MM.1S (cell line): Measurements from ENCODE around the gene H19.

Experiments
- DNase-seq: peaks from one replicate; pipeline ENCODE4 v3.0.0-alpha.2; 2015
- H2AFZ ChIP-seq: fragments of 300-600 bp; sonication (generic); 2 replicates; pipeline ENCODE4 v1.6.0; 2016; ENCODE audit warnings: antibody characterized with exemption, low read length
- H3F3A ChIP-seq: fragments of 300-600 bp; sonication (generic); 2 replicates; pipeline ENCODE4 v1.6.1; 2016; ENCODE audit warnings: mild to moderate bottlenecking, antibody characterized with exemption, low read length, moderate library complexity, mixed read lengths; ENCODE audit not compliant: insufficient read depth
- H3K27ac ChIP-seq: fragments of 300-600 bp; sonication (generic); 2 replicates; pipeline ENCODE4 v1.5.1; 2016; ENCODE audit warnings: mild to moderate bottlenecking, low read length
- H3K27me3 ChIP-seq: fragments of 300-600 bp; sonication (generic); replicated peaks from 2 replicates; pipeline ENCODE4 v1.6.0; 2016; ENCODE audit warnings: low read length; ENCODE audit not compliant: insufficient read depth
- H3K36me3 ChIP-seq: fragments of 300-600 bp; sonication (generic); replicated peaks from 2 replicates; pipeline ENCODE4 v1.6.1; 2016; ENCODE audit warnings: mild to moderate bottlenecking, low read length, mixed read lengths; ENCODE audit not compliant: insufficient read depth
- H3K4me1 ChIP-seq: fragments of 300-600 bp; sonication (generic); 2 replicates; pipeline ENCODE4 v1.6.1; 2016; ENCODE audit warnings: low read length, mixed read lengths
- H3K4me2 ChIP-seq: fragments of 300-600 bp; sonication (generic); 2 replicates; pipeline ENCODE4 v1.6.0; 2016; ENCODE audit warnings: low read depth, low read length
- H3K4me3 ChIP-seq: fragments of 300-600 bp; sonication (generic); 2 replicates; pipeline ENCODE4 v1.5.1; 2016; ENCODE audit warnings: low read length, mixed read lengths
- H3K79me2 ChIP-seq: fragments of 300-600 bp; sonication (generic); 2 replicates; pipeline ENCODE4 v1.6.1; 2016; ENCODE audit warnings: mixed run types, low read length, mixed read lengths
- H3K9ac ChIP-seq: fragments of 300-600 bp; sonication (generic); 2 replicates; pipeline ENCODE4 v1.6.1; 2016; ENCODE audit warnings: low read length, mixed read lengths
- H3K9me2 ChIP-seq: fragments of 300-600 bp; sonication (generic); replicated peaks from 2 replicates; pipeline ENCODE4 v1.6.1; 2016; ENCODE audit warnings: mild to moderate bottlenecking, low read length, mixed read lengths; ENCODE audit not compliant: insufficient read depth
- H3K9me3 ChIP-seq: fragments of 300-600 bp; sonication (generic); replicated peaks from 2 replicates; pipeline ENCODE4 v1.6.1; 2016; ENCODE audit warnings: mild to moderate bottlenecking, low read length, mixed read lengths; ENCODE audit not compliant: insufficient read depth
- H4K20me1 ChIP-seq: fragments of 300-600 bp; sonication (generic); 2 replicates; pipeline ENCODE4 v1.6.1; 2016; ENCODE audit warnings: mild to moderate bottlenecking, low read length, moderate library complexity, mixed read lengths; ENCODE audit not compliant: insufficient read depth
- EZH2 ChIP-seq: fragments of 300-600 bp; sonication (generic); optimal IDR thresholded peaks from 2 replicates; pipeline ENCODE3; 2017; ENCODE audit warnings: low read depth, mild to moderate bottlenecking, antibody characterized with exemption, low read length, mixed read lengths
- EZH2phosphoT487 ChIP-seq: fragments of 300-600 bp; sonication (generic); IDR thresholded peaks from 2 replicates; pipeline ENCODE4 v1.6.1; 2018; ENCODE audit warnings: antibody characterized with exemption, low read length
- TF ChIP-seq, protein P1 (sequence below): fragments of 300-600 bp; sonication (generic); IDR thresholded peaks from 2 replicates; pipeline ENCODE4 v1.5.1; 2016; ENCODE audit warnings: antibody characterized with exemption, low read length, mixed read lengths

Gene H19

GRCh38 chr11:1979607-1980006, 18.0 kb downstream of the H19 start:
- TF ChIP-seq EZH2phosphoT487 = no peak
- TF ChIP-seq, protein P1, sequence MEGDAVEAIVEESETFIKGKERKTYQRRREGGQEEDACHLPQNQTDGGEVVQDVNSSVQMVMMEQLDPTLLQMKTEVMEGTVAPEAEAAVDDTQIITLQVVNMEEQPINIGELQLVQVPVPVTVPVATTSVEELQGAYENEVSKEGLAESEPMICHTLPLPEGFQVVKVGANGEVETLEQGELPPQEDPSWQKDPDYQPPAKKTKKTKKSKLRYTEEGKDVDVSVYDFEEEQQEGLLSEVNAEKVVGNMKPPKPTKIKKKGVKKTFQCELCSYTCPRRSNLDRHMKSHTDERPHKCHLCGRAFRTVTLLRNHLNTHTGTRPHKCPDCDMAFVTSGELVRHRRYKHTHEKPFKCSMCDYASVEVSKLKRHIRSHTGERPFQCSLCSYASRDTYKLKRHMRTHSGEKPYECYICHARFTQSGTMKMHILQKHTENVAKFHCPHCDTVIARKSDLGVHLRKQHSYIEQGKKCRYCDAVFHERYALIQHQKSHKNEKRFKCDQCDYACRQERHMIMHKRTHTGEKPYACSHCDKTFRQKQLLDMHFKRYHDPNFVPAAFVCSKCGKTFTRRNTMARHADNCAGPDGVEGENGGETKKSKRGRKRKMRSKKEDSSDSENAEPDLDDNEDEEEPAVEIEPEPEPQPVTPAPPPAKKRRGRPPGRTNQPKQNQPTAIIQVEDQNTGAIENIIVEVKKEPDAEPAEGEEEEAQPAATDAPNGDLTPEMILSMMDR = no peak
- TF ChIP-seq EZH2 = no peak
- Histone ChIP-seq H3K27me3 (no peaks in the 10 kb centered on the region), H3K9me2 (no peaks in the 10 kb centered on the region), H3K9me3 (no peaks in the 10 kb centered on the region), H3K9ac (no peak overlapping the region), H3F3A (no peaks in the 10 kb centered on the region), H3K79me2 (no peaks in the 10 kb centered on the region), H3K4me3 (no peak overlapping the region), H3K36me3 (no peaks in the 10 kb centered on the region), H3K4me2 (no peak overlapping the region), H3K27ac (no peak overlapping the region), H4K20me1 (no peaks in the 10 kb centered on the region), H3K4me1 (no peaks in the 10 kb centered on the region), H2AFZ (no peak overlapping the region)
- no peak for DNase-seq

- Histone ChIP-seq H3K9ac (no peak overlapping the region), H2AFZ (no peak overlapping the region), H3K27ac (no peak overlapping the region), H4K20me1 (no peaks in the 10 kb centered on the region), H3K9me3 (no peaks in the 10 kb centered on the region), H3K4me2 (no peak overlapping the region), H3K4me1 (no peaks in the 10 kb centered on the region), H3K4me3 (no peak overlapping the region), H3F3A (no peaks in the 10 kb centered on the region), H3K9me2 (no peaks in the 10 kb centered on the region), H3K27me3 (no peaks in the 10 kb centered on the region), H3K36me3 (no peaks in the 10 kb centered on the region), H3K79me2 (no peaks in the 10 kb centered on the region)
- no peak for TF ChIP-seq EZH2phosphoT487
- TF ChIP-seq EZH2 = no peak
- TF ChIP-seq, protein P1 = no peak
- no peak for DNase-seq
Observed at GRCh38 chr11:1978720-1979473, 18.7 kb downstream of the H19 start.

DNA sequence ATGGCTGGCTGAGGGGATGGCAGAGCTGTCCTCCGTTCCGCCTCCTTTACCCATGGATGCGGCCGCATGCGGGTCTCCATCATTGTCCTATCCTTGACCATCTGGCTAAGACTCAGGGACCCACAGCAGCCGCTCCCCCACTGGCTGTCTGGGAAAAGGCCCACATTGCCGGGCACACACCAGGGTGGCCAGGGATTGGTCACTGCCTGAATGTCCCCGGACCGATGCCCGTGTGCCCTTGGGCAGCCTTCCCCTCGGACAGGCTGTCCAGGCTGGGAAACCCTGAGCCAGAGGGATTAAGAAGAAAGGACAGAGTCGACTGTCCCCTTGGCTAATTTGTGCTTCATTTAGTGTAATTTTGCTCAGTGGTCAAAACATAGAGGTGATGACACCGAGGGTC, 22.5 kb downstream of the H19 start:
- no peak overlapping the region for H3K27ac ChIP-seq
- no peak for DNase-seq
- H3K9ac ChIP-seq = no peak overlapping the region
- no peak overlapping the region for H2AFZ ChIP-seq
- H3K9me3 ChIP-seq = no peaks in the 10 kb centered on the region
- no peaks in the 10 kb centered on the region for H3F3A ChIP-seq
- no peaks in the 10 kb centered on the region for H3K27me3 ChIP-seq
- H3K9me2 ChIP-seq = no peaks in the 10 kb centered on the region
- H4K20me1 ChIP-seq = no peaks in the 10 kb centered on the region
- H3K4me2 ChIP-seq = no peak overlapping the region
- no peaks in the 10 kb centered on the region for H3K36me3 ChIP-seq
- H3K79me2 ChIP-seq = no peaks in the 10 kb centered on the region
- H3K4me1 ChIP-seq = no peaks in the 10 kb centered on the region
- no peak overlapping the region for H3K4me3 ChIP-seq
- TF ChIP-seq, protein P1 = no peak
- TF ChIP-seq EZH2phosphoT487 = no peak
- TF ChIP-seq EZH2 = no peak
